OCI-LY3 (cell line): Measurements from ENCODE around the gene SETBP1.

ENCODE experiments used
- H2AFZ ChIP-seq: fragments of 200-600, 300-600 bp; shearing (Covaris generic); 2 replicates; pipeline ENCODE4 v1.6.0; 2014; ENCODE audit warnings: antibody characterized with exemption, low read depth, low read length
- H3K27ac ChIP-seq: fragments of 200-600, 300-600 bp; sonication (generic); 2 replicates; pipeline ENCODE4 v1.5.1; 2014; ENCODE audit warnings: mild to moderate bottlenecking, low read length, moderate library complexity, mixed read lengths
- H3K27me3 ChIP-seq: fragments of 200-600, 300-600 bp; sonication (generic); 2 replicates; pipeline ENCODE4 v1.6.1; 2014; ENCODE audit warnings: low read depth, low read length, mixed read lengths
- H3K36me3 ChIP-seq: fragments of 200-600, 300-600 bp; sonication (generic); replicated peaks from 2 replicates; pipeline ENCODE3; 2014; ENCODE audit warnings: low read depth, low read length, mixed read lengths
- H3K4me1 ChIP-seq: fragments of 300-600, 200-600 bp; sonication (generic); 2 replicates; pipeline ENCODE4 v1.6.1; 2014; ENCODE audit warnings: low read length, mixed read lengths
- H3K4me2 ChIP-seq: fragments of 200-600, 300-600 bp; sonication (generic); 2 replicates; pipeline ENCODE4 v1.6.1; 2014; ENCODE audit warnings: low read length, mixed read lengths
- H3K4me3 ChIP-seq: fragments of 300-600, 200-600 bp; sonication (generic); 2 replicates; pipeline ENCODE4 v1.5.1; 2014; ENCODE audit warnings: antibody characterized with exemption, mild to moderate bottlenecking, low read length, moderate library complexity
- H3K79me2 ChIP-seq: fragments of 300-600, 200-600 bp; shearing (Covaris generic); 2 replicates; pipeline ENCODE4 v1.6.1; 2014; ENCODE audit warnings: mild to moderate bottlenecking, low read length, mixed read lengths
- H3K9ac ChIP-seq: fragments of 300-600, 200-600 bp; shearing (Covaris generic); 2 replicates; pipeline ENCODE4 v1.6.0; 2014; ENCODE audit warnings: mild to moderate bottlenecking, low read length, moderate library complexity
- H3K9me3 ChIP-seq: fragments of 200-600, 300-600 bp; shearing (Covaris generic); 2 replicates; pipeline ENCODE4 v1.6.1; 2014; ENCODE audit warnings: low read length, mixed read lengths; ENCODE audit not compliant: insufficient read depth
- H4K20me1 ChIP-seq: fragments of 200-600, 300-600 bp; sonication (generic); 2 replicates; pipeline ENCODE4 v1.6.1; 2016; ENCODE audit warnings: low read length, mixed read lengths; ENCODE audit not compliant: insufficient read depth
- CTCF ChIP-seq: fragments of 200-600, 300-600 bp; sonication (generic); IDR thresholded peaks from 2 replicates; pipeline ENCODE4 v1.5.1; 2014; ENCODE audit warnings: antibody characterized with exemption, low read length, low read depth
- EZH2phosphoT487 ChIP-seq: fragments of 200-600 bp; shearing (Covaris generic); IDR thresholded peaks from 2 replicates; pipeline ENCODE4 v1.6.1; 2018; ENCODE audit warnings: antibody characterized with exemption, mixed run types, low read depth

SETBP1 gene

GRCh38 chr18:45024357-45025088 is 343.8 kb downstream of the SETBP1 start:
- Histone ChIP-seq H3K27ac (no peak overlapping the region), H3K79me2 (no peaks in the 10 kb centered on the region)

GRCh38 chr18:45025089-45025450 is 344.4 kb downstream of the SETBP1 start:
- Histone ChIP-seq H3K27ac (no peak overlapping the region), H3K36me3 (no peaks in the 10 kb centered on the region), H3K4me2 (no peak overlapping the region), H3K4me1 (peaks cover 9% of the 10 kb centered on the region), H3K27me3 (no peaks in the 10 kb centered on the region), H3K4me3 (no peak overlapping the region), H3K9ac (no peak overlapping the region), H4K20me1 (no peaks in the 10 kb centered on the region), H3K9me3 (no peaks in the 10 kb centered on the region), H2AFZ (no peak overlapping the region), H3K79me2 (no peaks in the 10 kb centered on the region)
- TF ChIP-seq EZH2phosphoT487 = no peak
- no peak for TF ChIP-seq CTCF

More at GRCh38 chr18:45024357-45025088, 343.8 kb downstream of the SETBP1 start:
- Histone ChIP-seq H3K36me3 (no peaks in the 10 kb centered on the region), H3K27me3 (no peaks in the 10 kb centered on the region), H3K9ac (no peak overlapping the region), H4K20me1 (no peaks in the 10 kb centered on the region), H2AFZ (no peak overlapping the region), H3K4me2 (no peak overlapping the region), H3K4me1 (peaks cover 9% of the 10 kb centered on the region), H3K4me3 (no peak overlapping the region), H3K9me3 (no peaks in the 10 kb centered on the region)
- TF ChIP-seq EZH2phosphoT487 (no peak), CTCF (peak; percentile 56)

- Histone ChIP-seq H3K4me2 (no peak overlapping the region), H3K36me3 (no peaks in the 10 kb centered on the region), H3K79me2 (no peaks in the 10 kb centered on the region), H3K4me1 (peaks cover 9% of the 10 kb centered on the region), H3K9me3 (no peaks in the 10 kb centered on the region), H3K27me3 (no peaks in the 10 kb centered on the region), H3K9ac (no peak overlapping the region), H2AFZ (no peak overlapping the region), H3K4me3 (no peak overlapping the region), H3K27ac (no peak overlapping the region), H4K20me1 (no peaks in the 10 kb centered on the region)
- TF ChIP-seq CTCF (peak; percentile 42), EZH2phosphoT487 (no peak)
Measured at GRCh38 chr18:45026162-45026561, 345.5 kb downstream of the SETBP1 start.

GRCh38 chr18:45034179-45034578 is 353.5 kb downstream of the SETBP1 start:
- no peaks in the 10 kb centered on the region for H3K36me3 ChIP-seq

More at GRCh38 chr18:45034179-45034578, 353.5 kb downstream of the SETBP1 start:
- Histone ChIP-seq H3K9me3 (no peaks in the 10 kb centered on the region), H3K9ac (no peak overlapping the region), H3K79me2 (no peaks in the 10 kb centered on the region), H3K27ac (no peak overlapping the region), H3K27me3 (no peaks in the 10 kb centered on the region), H3K4me1 (no peaks in the 10 kb centered on the region), H3K4me2 (no peak overlapping the region), H3K4me3 (no peak overlapping the region), H4K20me1 (no peaks in the 10 kb centered on the region), H2AFZ (no peak overlapping the region)
- no peak for TF ChIP-seq EZH2phosphoT487
- no peak for TF ChIP-seq CTCF
